H1 (cell line): Measurements from ENCODE around the gene SYT13. TPM values are rescaled to one million over a fixed set of nuclear protein-coding genes. Genes with fewer than 3 reads are reported as not detected.

Experiments used
- CTCF ChIA-PET: fragments of 300-600 bp; sonication (Branson Sonifier 250); formaldehyde crosslinking; loops from one replicate; lab custom pipeline; 2021; ENCODE audit not compliant: partially characterized antibody; lab: Charles Lee
- POLR2A ChIA-PET: fragments of 300-600 bp; sonication (Branson Sonifier 250); formaldehyde crosslinking; loops from one replicate; lab custom pipeline; 2021; ENCODE audit warnings: inconsistent platforms; ENCODE audit not compliant: partially characterized antibody; lab: Charles Lee
- DNase-seq, 2 experiments: peaks; one replicate each; pipeline versions ENCODE4 v3.0.0 to v3.0.0-alpha.2; 2010 to 2022; ENCODE audit warnings: low spot score in 2 of 2, low read depth in 1 of 2, mixed read lengths in 1 of 2
- FAIRE-seq: peaks from 2 replicates; lab custom pipeline; 2011; peaks lifted over from hg19 to GRCh38; lab: Jason Lieb, UNC
- H2AFZ ChIP-seq: 2 replicates; pipeline ENCODE4 v1.8.1; 2012; ENCODE audit warnings: low read length, inconsistent platforms
- H2AK5ac ChIP-seq: 2 replicates; pipeline ENCODE4 v1.6.1; 2013; ENCODE audit warnings: low read depth, low read length
- H2BK120ac ChIP-seq: replicated peaks from 2 replicates; pipeline ENCODE3; 2013; ENCODE audit warnings: low read depth, low read length, inconsistent platforms
- H2BK12ac ChIP-seq: 2 replicates; pipeline ENCODE4 v1.6.1; 2013; ENCODE audit warnings: low read depth, low read length
- H2BK15ac ChIP-seq: 2 replicates; pipeline ENCODE4 v1.6.1; 2013; ENCODE audit warnings: low read length
- H2BK20ac ChIP-seq: 2 replicates; pipeline ENCODE4 v1.6.1; 2013; ENCODE audit warnings: low read length
- H2BK5ac ChIP-seq: 2 replicates; pipeline ENCODE4 v1.6.1; 2013; ENCODE audit warnings: low read depth, low read length
- H3K14ac ChIP-seq: 2 replicates; pipeline ENCODE4 v1.6.1; 2013; ENCODE audit warnings: inconsistent platforms; ENCODE audit not compliant: insufficient read length
- H3K18ac ChIP-seq: 2 replicates; pipeline ENCODE4 v1.6.1; 2013; ENCODE audit warnings: low read length; ENCODE audit errors: extremely low read depth
- H3K23ac ChIP-seq: 2 replicates; pipeline ENCODE4 v1.6.1; 2013; ENCODE audit warnings: inconsistent platforms; ENCODE audit not compliant: insufficient read length
- H3K23me2 ChIP-seq: 2 replicates; pipeline ENCODE4 v1.6.1; 2013; ENCODE audit warnings: low read depth, low read length
- H3K27ac ChIP-seq: 2 replicates; pipeline ENCODE4 v1.6.1; 2011; ENCODE audit warnings: low read depth, low read length, inconsistent platforms
- H3K27me3 ChIP-seq, 4 experiments: replicated peaks in 1 of 4; 1 replicate in 1 of 4; 2 replicates in 3 of 4; pipeline versions ENCODE4 v1.6.1 to v1.8.1; 2011 to 2013; ENCODE audit warnings: low read length in 3 of 4, mild to moderate bottlenecking in 3 of 4, inconsistent platforms in 2 of 4, mixed read lengths in 2 of 4, moderate library complexity in 1 of 4; ENCODE audit not compliant: control insufficient read depth in 3 of 4, insufficient read depth in 3 of 4; ENCODE audit errors: extremely low read depth in 1 of 4
- H3K36me3 ChIP-seq, 4 experiments: 2 replicates each; pipeline versions ENCODE4 v1.6.1 to v1.8.1; 2011 to 2013; ENCODE audit warnings: mild to moderate bottlenecking in 4 of 4, low read length in 3 of 4, moderate library complexity in 2 of 4, control low read depth in 1 of 4, inconsistent platforms in 1 of 4; ENCODE audit not compliant: insufficient read depth in 4 of 4, control insufficient read depth in 2 of 4
- H3K4ac ChIP-seq: replicated peaks from 2 replicates; pipeline ENCODE3; 2013; ENCODE audit warnings: low read length, low read depth, mixed read lengths, inconsistent platforms; ENCODE audit not compliant: insufficient read length
- H3K4me1 ChIP-seq, 4 experiments: replicated peaks in 1 of 4; 1 replicate in 1 of 4; 2 replicates in 3 of 4; pipeline versions ENCODE4 v1.6.1 to v1.8.1; 2011 to 2013; ENCODE audit warnings: low read length in 3 of 4, inconsistent platforms in 2 of 4, mixed read lengths in 1 of 4; ENCODE audit not compliant: insufficient read depth in 4 of 4, control insufficient read depth in 3 of 4
- H3K4me2 ChIP-seq, 2 experiments: 2 replicates each; pipeline versions ENCODE4 v1.6.1 to v1.8.1; 2011 to 2013; ENCODE audit warnings: low read depth in 2 of 2, low read length in 2 of 2, control low read depth in 1 of 2, inconsistent platforms in 1 of 2, mild to moderate bottlenecking in 1 of 2; ENCODE audit not compliant: insufficient read depth in 1 of 2
- H3K4me3 ChIP-seq, 4 experiments: fragments of 200-600, 300-600 bp in 1 of 4; sonication (generic), shearing (Covaris generic), sonication (Bioruptor Twin) in 1 of 4; 2 replicates each; pipeline versions ENCODE4 v1.5.1 to v1.8.1; 2011 to 2016; ENCODE audit warnings: low read length in 4 of 4, low read depth in 3 of 4, control low read depth in 2 of 4, inconsistent platforms in 2 of 4, mild to moderate bottlenecking in 2 of 4, mixed read lengths in 1 of 4, moderate library complexity in 1 of 4; ENCODE audit not compliant: insufficient read depth in 2 of 4; ENCODE audit errors: extremely low read depth in 1 of 4
- H3K56ac ChIP-seq: replicated peaks from 2 replicates; pipeline ENCODE3; 2013; ENCODE audit warnings: low read depth, mild to moderate bottlenecking, mixed read lengths, low read length, inconsistent platforms; ENCODE audit not compliant: insufficient read length
- H3K79me1 ChIP-seq: 2 replicates; pipeline ENCODE4 v1.6.1; 2013; ENCODE audit warnings: low read depth, low read length, control low read depth
- H3K79me2 ChIP-seq, 2 experiments: 2 replicates each; pipeline versions ENCODE4 v1.6.1 to v1.8.1; 2012 to 2013; ENCODE audit warnings: low read length in 2 of 2, mild to moderate bottlenecking in 2 of 2, inconsistent platforms in 1 of 2; ENCODE audit not compliant: insufficient read depth in 2 of 2, control insufficient read depth in 1 of 2
- H3K9ac ChIP-seq, 4 experiments: replicated peaks in 1 of 4; 1 replicate in 1 of 4; 2 replicates in 3 of 4; pipeline versions ENCODE4 v1.6.1 to v1.8.1; 2011 to 2013; ENCODE audit warnings: low read depth in 3 of 4, low read length in 3 of 4, control low read depth in 2 of 4, mild to moderate bottlenecking in 2 of 4, moderate library complexity in 2 of 4, inconsistent platforms in 1 of 4; ENCODE audit errors: extremely low read depth in 1 of 4
- H3K9me3 ChIP-seq, 2 experiments: 2 replicates each; pipeline versions ENCODE4 v1.6.1 to v1.8.1; 2012 to 2013; ENCODE audit warnings: mild to moderate bottlenecking in 2 of 2, moderate library complexity in 2 of 2, control low read depth in 1 of 2, inconsistent platforms in 1 of 2, low read depth in 1 of 2, low read length in 1 of 2, mixed read lengths in 1 of 2; ENCODE audit not compliant: insufficient read depth in 2 of 2
- H4K20me1 ChIP-seq, 2 experiments: replicated peaks in 1 of 2; 2 replicates each; pipeline versions ENCODE3 to v1.8.1; 2011 to 2013; ENCODE audit warnings: inconsistent platforms in 2 of 2, low read length in 2 of 2, mild to moderate bottlenecking in 1 of 2; ENCODE audit not compliant: insufficient read depth in 2 of 2, control insufficient read depth in 1 of 2
- H4K5ac ChIP-seq: 2 replicates; pipeline ENCODE4 v1.6.1; 2013; ENCODE audit warnings: low read length, low read depth, mixed read lengths, inconsistent platforms; ENCODE audit not compliant: insufficient read length
- H4K8ac ChIP-seq: 2 replicates; pipeline ENCODE4 v1.8.0; 2013; ENCODE audit warnings: mild to moderate bottlenecking, moderate library complexity, low read length, inconsistent platforms; ENCODE audit not compliant: insufficient read depth; ENCODE audit errors: extremely low read depth
- H4K91ac ChIP-seq: replicated peaks from 2 replicates; pipeline ENCODE3; 2013; ENCODE audit warnings: low read length, mixed read lengths, inconsistent platforms; ENCODE audit not compliant: insufficient read length
- CEBPB ChIP-seq: IDR thresholded peaks from 2 replicates; pipeline ENCODE4 v1.6.1; 2012; ENCODE audit warnings: low read depth, low read length
- FOSL1 ChIP-seq: IDR thresholded peaks from 2 replicates; pipeline ENCODE4 v1.6.1; 2011; ENCODE audit warnings: mild to moderate bottlenecking, low read depth, low read length, moderate library complexity; ENCODE audit not compliant: insufficient read depth
- GABPA ChIP-seq: IDR thresholded peaks from 2 replicates; pipeline ENCODE4 v1.6.1; 2011; ENCODE audit warnings: mild to moderate bottlenecking, low read length, moderate library complexity, borderline replicate concordance; ENCODE audit not compliant: insufficient read depth
- POLR2A ChIP-seq, 2 experiments: IDR thresholded peaks; 1 replicate in 1 of 2; 2 replicates in 1 of 2; pipeline ENCODE4 v1.6.1; 2011; ENCODE audit warnings: low read depth in 2 of 2, low read length in 2 of 2, mild to moderate bottlenecking in 2 of 2; ENCODE audit errors: control extremely low read depth in 1 of 2
- POLR2AphosphoS5 ChIP-seq: IDR thresholded peaks from 2 replicates; pipeline ENCODE4 v1.6.1; 2011; ENCODE audit warnings: low read depth, low read length
- RBBP5 ChIP-seq: IDR thresholded peaks from 2 replicates; pipeline ENCODE4 v1.7.1; 2012; ENCODE audit warnings: low read depth, mild to moderate bottlenecking, inconsistent platforms, low read length, moderate library complexity, borderline replicate concordance
- SP4 ChIP-seq: IDR thresholded peaks from 2 replicates; pipeline ENCODE4 v1.6.1; 2012; ENCODE audit warnings: low read length, inconsistent platforms
- TAF7 ChIP-seq: optimal IDR thresholded peaks from 2 replicates; pipeline ENCODE3; 2011; ENCODE audit warnings: low read depth, mild to moderate bottlenecking, inconsistent platforms, low read length, moderate library complexity, borderline replicate concordance
- TCF12 ChIP-seq: IDR thresholded peaks from 2 replicates; pipeline ENCODE4 v1.6.1; 2011; ENCODE audit warnings: low read depth, mild to moderate bottlenecking, low read length
- TEAD4 ChIP-seq: IDR thresholded peaks from 2 replicates; pipeline ENCODE4 v1.6.1; 2012; ENCODE audit warnings: low read depth, low read length, inconsistent platforms, mixed read lengths
- WGBS, 2 experiments: shearing (Covaris generic) in 1 of 2; methylation state at CpG; one replicate each; pipeline versions ENCODE4 v1.1.6 to v1.1.7; 2013 to 2015; ENCODE audit warnings: low lambda C conversion rate in 2 of 2, mixed read lengths in 2 of 2, inconsistent platforms in 1 of 2, low coverage in 1 of 2, missing lambda C conversion rate in 1 of 2; ENCODE audit not compliant: insufficient replicate concordance in 2 of 2, insufficient coverage in 1 of 2, insufficient read length in 1 of 2; ENCODE audit errors: extremely low coverage in 1 of 2, missing lambda C conversion rate in 1 of 2; 5-methylcytosine and 5-hydroxymethylcytosine counted together
- polyA plus RNA-seq, 7 experiments: library from polyadenylated mRNA; depleted of rRNA in 3 of 7; stranded (reverse) in 5 of 7; unstranded in 2 of 7; fragments of >200 nt in 5 of 7; fragments of 200-250 nt in 2 of 7; gene quantifications; 1 replicate in 5 of 7; 2 replicates in 1 of 7; 4 replicates in 1 of 7; pipeline versions ENCODE4 v1.2.1 to v1.2.3, GENCODE V29; 2011 to 2013; ENCODE audit warnings: missing spikeins in 2 of 7, mixed read lengths in 2 of 7
- total RNA-seq: library from RNA; stranded (reverse); fragmentation: NEBNext Ultra II Directional; extraction: Animal tissue kit (Norgen Biotek cat#: 25700); gene quantifications from 2 replicates; pipeline ENCODE4 v1.2.1, GENCODE V29; 2021
- TF ChIP-seq, protein P1 (sequence below): IDR thresholded peaks from 2 replicates; pipeline ENCODE4 v1.6.1; 2012; ENCODE audit warnings: low read length, inconsistent platforms

The SYT13 gene
- total and polyA plus RNA-seq, 2 of the 8 experiments (the other 6 are each of a cell fraction or from before 2014, with no cell fraction given) = 4.8 to 13.2 TPM

DNA sequence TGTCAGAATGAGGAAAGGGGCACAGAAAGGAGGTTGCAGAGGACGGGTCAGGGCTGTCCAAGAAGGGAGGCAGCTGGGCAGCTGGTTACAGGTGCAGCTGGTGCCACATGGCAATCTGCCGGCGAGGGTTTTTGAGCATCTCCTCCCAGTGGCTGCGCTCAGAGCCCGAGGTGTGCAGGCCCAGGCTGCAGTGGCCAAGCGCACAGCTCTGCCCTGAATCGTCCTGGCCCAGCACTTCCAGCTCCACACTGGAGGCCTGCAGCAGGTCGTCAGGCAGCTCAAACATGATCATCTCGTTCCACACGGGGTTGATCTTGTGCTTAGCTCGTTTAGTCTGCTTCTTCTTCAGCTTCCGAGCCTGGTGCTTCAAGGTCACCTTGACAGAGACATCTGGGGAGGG, 42.2 kb downstream of the SYT13 start:
- H2BK12ac ChIP-seq = no peak overlapping the region
- H3K36me3 ChIP-seq = no peaks in the 10 kb centered on the region; a peak in 2 of 8 replicates
- H4K20me1 ChIP-seq = peaks cover 0 to 1% of the 10 kb centered on the region in 2 experiments
- H3K9ac ChIP-seq = no peak overlapping the region
- H2BK120ac ChIP-seq = no peak overlapping the region
- no peak overlapping the region for H2AK5ac ChIP-seq
- H4K5ac ChIP-seq = no peak overlapping the region
- no peak overlapping the region for H3K4me2 ChIP-seq
- no peak overlapping the region for H4K91ac ChIP-seq
- H2BK5ac ChIP-seq = no peak overlapping the region
- no peaks in the 10 kb centered on the region for H3K23me2 ChIP-seq
- no peak overlapping the region for H2BK15ac ChIP-seq
- TF ChIP-seq SP4 (no peak), TCF12 (no peak), FOSL1 (no peak), RBBP5 (no peak), POLR2A (IDR thresholded peaks at IDR 0.05; ENCODE audit: control extremely low read depth in 1 of 2, low read depth in 2 of 2, low read length in 2 of 2) (no peak), POLR2AphosphoS5 (no peak), CEBPB (no peak), TAF7 (no peak), GABPA (no peak), TEAD4 (no peak)
- TF ChIP-seq, protein P1, sequence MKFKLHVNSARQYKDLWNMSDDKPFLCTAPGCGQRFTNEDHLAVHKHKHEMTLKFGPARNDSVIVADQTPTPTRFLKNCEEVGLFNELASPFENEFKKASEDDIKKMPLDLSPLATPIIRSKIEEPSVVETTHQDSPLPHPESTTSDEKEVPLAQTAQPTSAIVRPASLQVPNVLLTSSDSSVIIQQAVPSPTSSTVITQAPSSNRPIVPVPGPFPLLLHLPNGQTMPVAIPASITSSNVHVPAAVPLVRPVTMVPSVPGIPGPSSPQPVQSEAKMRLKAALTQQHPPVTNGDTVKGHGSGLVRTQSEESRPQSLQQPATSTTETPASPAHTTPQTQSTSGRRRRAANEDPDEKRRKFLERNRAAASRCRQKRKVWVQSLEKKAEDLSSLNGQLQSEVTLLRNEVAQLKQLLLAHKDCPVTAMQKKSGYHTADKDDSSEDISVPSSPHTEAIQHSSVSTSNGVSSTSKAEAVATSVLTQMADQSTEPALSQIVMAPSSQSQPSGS = no peak
- ChIA-PET CTCF (interaction anchor here (0.7 to 7.4 kb wide), 16 partner anchors 9 to 139 kb away, joined by 3 to 78 read pairs (median 4); partner anchors contain the start of gene SYT13), POLR2A (interaction anchor here (2.2 kb wide), 1 partner anchor 9 kb away, joined by 5 read pairs; no protein-coding TSS in a partner anchor)
- no peaks in the 10 kb centered on the region; a peak in 1 of 7 replicates for H3K27me3 ChIP-seq
- no peak overlapping the region for H3K18ac ChIP-seq
- no peak overlapping the region for H3K23ac ChIP-seq
- H3K14ac ChIP-seq = no peak overlapping the region
- no peak overlapping the region for H2AFZ ChIP-seq
- 0 out of 2 replicates have a peak overlapping the region, but pooled peaks have one; percentile 17 for H2BK20ac ChIP-seq
- 91% methylated on average over 12 of the region's 12 CpGs; no CpG with 5 or more reads in 1 of the 2 experiments for WGBS, 2 experiments
- H4K8ac ChIP-seq = no peak overlapping the region; the same call in 1 of the 2 replicates
- no peak overlapping the region for H3K4me3 ChIP-seq
- no peaks in the 10 kb centered on the region for H3K4me1 ChIP-seq
- no peak overlapping the region for H3K4ac ChIP-seq
- FAIRE-seq = no peak
- H3K79me1 ChIP-seq = no peaks in the 10 kb centered on the region
- no peak overlapping the region for H3K56ac ChIP-seq
- H3K9me3 ChIP-seq = peaks cover 0 to 3% of the 10 kb centered on the region in 2 experiments; a peak in 1 of 4 replicates
- H3K79me2 ChIP-seq = no peaks in the 10 kb centered on the region
- no peak overlapping the region for H3K27ac ChIP-seq
- no peak for DNase-seq
